GM12878 (cell line): ENCODE measurements around the gene STYXL2.

ENCODE experiments used
- BCL3 ChIP-seq: IDR thresholded peaks from 2 replicates; pipeline ENCODE4 v1.6.1; 2011; ENCODE audit warnings: borderline replicate concordance, low read depth, mild to moderate bottlenecking, moderate library complexity, low read length; ENCODE audit not compliant: insufficient read depth, poor library complexity, severe bottlenecking
- CTCF ChIP-seq, 3 experiments: IDR thresholded peaks in 2 of 3; conservative IDR thresholded peaks in 1 of 3; 2 replicates each; pipeline ENCODE4 v1.5.1; 2011; ENCODE audit warnings: low read depth in 3 of 3, low read length in 3 of 3, mild to moderate bottlenecking in 3 of 3, control low read depth in 2 of 3, moderate library complexity in 2 of 3, inconsistent platforms in 1 of 3, mixed read lengths in 1 of 3; ENCODE audit not compliant: control insufficient read depth in 2 of 3, insufficient read depth in 1 of 3; ENCODE audit errors: extremely low read depth in 1 of 3
- EED ChIP-seq: sonication (generic); IDR thresholded peaks from 2 replicates; pipeline ENCODE4 v1.6.1; 2016; ENCODE audit warnings: antibody characterized with exemption, low read depth
- POLR2A ChIP-seq: IDR thresholded peaks from 2 replicates; pipeline ENCODE4 v1.6.1; 2011; ENCODE audit warnings: low read depth, mild to moderate bottlenecking, low read length
- POLR2AphosphoS2 ChIP-seq: IDR thresholded peaks from 2 replicates; pipeline ENCODE4 v1.6.1; 2011; ENCODE audit warnings: low read depth, mild to moderate bottlenecking, low read length, improper control_type of control experiment, moderate library complexity
- ZNF274 ChIP-seq: IDR thresholded peaks from one replicate; pipeline ENCODE4 v1.8.0; 2011; ENCODE audit not compliant: insufficient read length, insufficient read depth

DNA sequence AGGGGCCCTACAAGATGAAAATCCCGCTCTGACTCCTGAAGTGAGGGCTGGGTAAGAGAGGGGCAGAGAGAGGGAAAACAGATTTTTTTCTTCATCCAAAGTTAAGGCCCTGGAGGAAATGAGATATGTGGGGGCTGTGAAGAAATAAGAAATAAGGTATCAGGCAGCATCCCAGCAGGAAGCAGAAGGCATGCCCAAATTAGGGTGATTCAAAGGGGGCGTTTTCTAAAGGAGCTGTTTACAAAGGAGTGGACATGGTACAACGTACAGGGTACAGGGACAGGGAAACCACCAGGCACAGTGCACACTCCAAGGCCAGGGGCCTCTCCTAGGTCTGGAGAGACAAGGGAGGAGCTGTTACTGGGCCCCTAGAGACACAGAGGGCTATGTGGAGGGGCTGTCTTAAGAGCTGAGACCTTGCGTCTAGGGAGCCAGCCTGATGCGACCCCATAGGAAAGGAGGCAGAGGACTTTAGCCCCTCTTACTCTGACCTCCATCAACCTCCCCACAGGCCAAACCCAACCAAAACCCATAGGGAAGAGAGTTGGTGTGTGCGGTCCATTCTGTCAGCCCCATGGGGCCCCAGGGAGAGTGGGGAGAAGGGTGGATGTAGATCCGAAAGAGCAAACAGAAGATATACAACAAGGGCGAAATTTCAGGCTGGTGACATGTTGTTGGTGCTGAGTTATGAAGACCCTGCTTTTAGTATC, 38.6 kb downstream of the STYXL2 start:
- TF ChIP-seq CTCF (IDR thresholded peaks at IDR 0.05 in 2 of 3, conservative IDR thresholded peaks at IDR 0.05 in 1 of 3; ENCODE audit: control insufficient read depth in 2 of 3, extremely low read depth in 1 of 3, insufficient read depth in 1 of 3, low read depth in 3 of 3, low read length in 3 of 3) (no peak), POLR2A (no peak), BCL3 (no peak), ZNF274 (no peak), POLR2AphosphoS2 (no peak), EED (no peak)
